NCI-H345 treated with DMSO at 0.1 percent for 48 hours (cell line): ENCODE data around the gene C10orf95.

ENCODE experiments used
- DNase-seq: peaks from one replicate; lab custom pipeline; 2025; ENCODE audit not compliant: unreplicated experiment; lab: John Stamatoyannopoulos, UW

The C10orf95 gene

DNA sequence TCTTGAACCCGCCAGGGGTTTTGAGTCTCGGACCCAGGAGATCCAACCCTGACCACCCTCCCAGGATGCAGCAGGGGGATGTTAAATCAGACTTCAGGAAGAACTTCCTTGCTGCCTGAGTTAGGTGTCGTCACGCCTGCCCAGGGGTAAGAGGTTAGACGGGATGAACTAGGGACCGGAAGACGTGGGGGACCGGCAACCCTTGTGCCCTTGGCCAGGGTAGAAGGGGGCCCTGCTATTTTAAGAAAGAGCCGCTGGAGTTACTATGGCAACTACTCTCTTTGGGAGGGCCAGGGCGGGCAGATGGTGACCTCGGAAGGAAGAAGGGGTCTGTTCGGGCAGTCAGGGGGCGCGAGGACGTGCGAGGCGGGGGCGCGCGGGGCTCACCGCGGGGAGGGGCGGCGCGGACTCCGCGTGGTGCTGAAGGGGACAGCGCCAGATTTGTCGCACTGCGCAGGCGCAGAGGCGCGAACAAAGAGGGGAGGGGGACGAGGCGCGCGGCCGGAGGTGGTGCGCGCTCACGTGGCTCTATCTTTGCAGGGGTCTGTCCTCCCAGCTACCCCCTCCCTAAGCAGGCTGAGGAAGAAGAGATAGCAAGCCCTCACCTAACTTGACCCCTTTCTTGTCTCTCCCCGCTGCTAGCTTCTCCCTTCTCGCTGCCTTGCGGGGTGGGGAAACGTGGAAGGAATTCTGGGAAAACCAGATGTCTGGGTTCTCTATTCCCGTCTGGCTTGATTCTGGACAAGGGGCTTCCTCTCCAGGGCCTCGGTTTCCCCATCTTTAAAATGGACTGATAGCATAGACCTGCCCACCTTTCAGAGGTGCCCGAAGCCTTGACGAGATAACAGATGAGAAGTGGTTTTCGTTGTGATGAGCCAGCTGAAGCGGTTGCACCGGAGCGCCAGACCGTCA is 31.8 kb downstream of the C10orf95 start:
- peak; percentile 53 for DNase-seq

DNA sequence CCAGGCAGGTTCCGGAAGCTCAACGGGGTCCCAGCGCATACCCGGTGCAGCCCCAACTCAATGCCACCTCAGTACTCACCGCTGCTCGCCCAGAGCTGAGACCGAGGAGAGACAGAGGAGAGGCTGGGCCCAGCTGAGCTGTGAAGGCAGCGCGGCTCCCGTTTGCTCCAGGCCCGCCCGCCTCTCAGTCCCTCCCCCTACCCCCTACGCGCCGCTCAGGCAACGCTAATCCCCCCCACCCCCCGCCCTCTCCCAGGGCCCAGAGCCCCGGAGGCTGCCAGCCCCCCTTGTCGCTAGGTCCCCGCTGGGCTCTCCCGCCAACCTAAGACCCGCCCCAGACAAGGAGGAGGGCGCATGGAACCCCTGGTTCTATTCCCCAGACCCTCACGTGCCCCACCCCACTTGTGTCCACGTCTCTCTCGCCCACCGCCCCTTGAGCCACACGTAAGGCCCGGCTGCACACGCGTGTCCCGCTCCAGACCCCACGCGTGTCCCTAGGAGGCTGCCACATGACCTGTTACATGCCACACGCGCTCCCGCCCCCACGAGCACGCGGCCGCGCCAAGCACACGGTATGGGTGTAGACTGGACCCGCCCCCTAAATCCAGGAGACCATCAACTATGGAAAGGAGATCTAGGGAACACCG is 32.6 kb downstream of the C10orf95 start, which contains the start of gene PSD:
TSS of gene PSD (minus strand) at position 164 of the 647 bp plus-strand sequence. CDS start 1,747 bp downstream, outside the sequence.
- peak; percentile 36 for DNase-seq

DNA sequence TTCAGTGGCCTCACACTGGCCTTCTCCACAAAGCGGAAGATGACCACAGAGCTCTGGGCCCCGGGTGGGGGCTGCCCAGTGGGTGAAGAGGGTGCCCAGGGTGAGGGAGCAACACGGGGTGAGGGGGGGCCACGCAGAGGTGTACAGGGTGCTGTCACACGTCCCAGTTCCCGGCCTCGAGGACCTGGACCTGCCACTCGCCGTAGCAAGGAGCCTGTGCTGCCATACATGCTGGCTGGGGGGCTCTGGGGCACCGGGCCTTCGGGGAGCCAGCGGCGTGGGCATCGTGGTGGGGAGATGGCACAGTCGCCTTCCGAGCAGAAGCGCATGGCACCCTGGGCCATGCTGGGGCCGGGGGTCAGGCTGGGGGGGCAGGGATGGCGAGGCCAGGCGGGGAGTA is 34.6 kb downstream of the C10orf95 start:
- no peak for DNase-seq

DNA sequence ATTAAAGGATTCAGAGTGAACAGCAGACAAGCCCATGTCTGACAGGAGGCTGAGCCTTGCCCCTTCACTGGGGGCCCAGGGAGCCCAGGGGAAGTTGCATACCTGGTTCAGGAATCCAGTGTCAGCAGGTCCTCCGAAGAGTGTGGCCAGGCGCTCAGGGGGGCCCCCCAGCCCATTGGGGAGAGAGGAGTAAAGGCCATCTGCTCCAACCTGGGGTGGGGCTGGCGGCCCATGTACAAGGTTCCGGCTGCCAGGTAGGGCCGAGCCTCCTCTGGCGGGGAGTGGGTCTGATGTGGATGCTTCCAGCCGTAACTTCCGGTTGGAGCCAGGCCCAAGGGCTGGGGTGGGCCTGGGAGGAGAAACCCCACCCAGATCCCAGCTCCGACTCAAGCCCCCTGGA is 35.1 kb downstream of the C10orf95 start:
- DNase-seq = no peak

DNA sequence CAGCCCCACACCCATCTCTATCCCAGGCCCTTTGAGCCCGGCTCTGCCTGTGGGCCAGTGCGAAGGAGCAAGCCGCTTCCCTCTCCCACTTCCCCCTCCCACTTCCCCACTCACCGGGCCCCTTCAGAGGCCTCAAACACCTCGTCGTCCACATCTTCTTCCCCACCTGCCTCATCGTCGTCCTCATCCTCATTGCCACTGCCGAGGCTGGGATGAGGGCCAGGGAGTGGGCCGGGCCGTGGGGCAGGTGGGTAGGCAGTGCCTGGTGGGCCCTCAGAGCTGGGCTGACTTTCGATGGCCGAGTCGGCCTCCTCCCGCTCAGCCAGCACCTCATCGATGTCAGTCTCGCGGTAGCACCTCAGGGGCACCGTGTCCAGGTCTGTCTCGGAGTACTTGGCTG is 36.6 kb downstream of the C10orf95 start:
- no peak for DNase-seq

DNA sequence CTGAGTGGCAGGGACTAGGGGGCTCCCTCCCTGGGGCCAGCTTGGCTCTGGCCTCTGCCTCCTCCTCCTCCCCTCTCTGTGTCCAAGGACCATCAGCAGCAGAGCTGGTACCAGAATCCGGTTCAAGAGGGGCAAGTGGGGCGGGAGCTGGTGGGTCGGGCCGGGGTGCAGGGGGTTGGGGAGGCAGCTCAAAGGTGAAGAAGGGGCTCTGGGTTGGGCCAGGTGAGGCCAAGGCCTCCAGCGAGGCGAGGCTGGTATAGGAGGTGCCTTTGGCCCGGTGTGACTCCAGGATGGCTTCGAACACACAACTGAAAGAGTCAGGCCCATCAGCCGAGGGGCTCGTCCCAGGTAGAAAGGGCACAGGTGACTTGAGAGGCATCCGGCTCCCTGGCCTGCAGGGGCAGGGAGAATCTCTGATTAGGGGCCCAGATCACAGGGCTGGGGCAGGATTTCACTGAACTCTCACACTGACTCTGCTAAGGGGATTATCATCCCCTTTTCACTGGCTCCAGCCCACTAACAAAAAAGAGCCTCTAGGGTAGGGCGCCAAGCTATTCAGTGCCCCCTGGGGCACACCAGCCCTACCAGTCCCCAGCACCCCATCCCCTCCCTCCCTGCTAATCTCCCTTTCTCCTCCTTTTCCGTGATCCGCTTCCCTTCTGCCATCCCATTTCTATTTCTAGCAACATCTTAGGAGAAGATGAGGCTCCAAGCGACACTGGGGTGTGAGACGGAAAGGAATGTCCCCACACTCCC is 37.4 kb downstream of the C10orf95 start:
- DNase-seq = no peak

DNA sequence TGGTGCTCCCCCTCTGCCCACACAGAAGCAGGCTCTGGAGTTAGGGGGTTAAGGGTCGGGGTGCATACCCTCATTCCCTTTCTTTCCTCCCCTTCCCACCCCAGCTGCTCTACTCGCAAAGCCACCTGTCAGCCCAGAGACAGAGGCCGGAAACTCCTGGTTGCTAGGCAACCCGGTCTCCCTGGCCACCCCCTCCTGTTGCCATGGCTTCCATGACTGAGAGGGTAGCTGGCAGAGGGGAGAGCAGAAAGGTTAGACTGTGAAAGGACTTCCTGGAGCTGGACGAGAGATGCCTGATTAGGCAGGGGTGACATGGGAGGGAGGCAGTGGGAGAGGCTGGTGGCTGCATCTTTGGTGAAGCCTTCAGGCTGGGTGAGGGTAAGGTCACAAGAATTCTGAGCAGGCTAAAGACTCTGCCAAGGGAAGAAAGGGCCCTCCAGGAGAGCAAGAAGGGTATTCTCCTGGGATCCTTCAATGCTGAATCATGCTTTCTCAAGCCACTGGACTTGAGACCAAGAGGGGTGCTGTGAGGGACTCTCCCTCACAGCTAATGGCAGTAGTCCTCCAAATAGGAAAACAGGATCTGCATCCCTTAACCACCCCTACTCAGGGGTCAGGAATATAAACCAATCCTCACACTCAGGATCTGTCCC is 38.2 kb downstream of the C10orf95 start:
- peak; percentile 15 for DNase-seq

DNA sequence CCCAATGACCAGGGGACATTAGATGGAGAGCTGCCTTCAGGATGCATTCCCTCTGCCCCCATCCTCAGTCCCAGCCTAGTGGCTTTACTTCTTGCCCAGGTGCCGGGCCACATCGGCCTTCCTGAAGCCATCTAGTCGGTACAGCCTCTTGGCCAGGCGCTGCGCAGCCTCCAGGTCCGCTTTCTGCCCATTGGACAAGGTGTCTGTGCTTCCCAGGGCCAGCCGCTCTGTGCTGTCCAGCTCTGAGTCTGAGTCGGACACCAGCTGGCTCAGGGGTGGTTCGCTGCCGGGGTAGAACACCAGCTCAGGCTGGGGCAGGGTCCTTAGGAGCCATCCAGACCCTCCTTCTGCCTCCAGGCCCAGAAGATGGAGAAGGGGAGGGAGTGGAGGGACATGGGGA is 39.0 kb downstream of the C10orf95 start:
- no peak for DNase-seq

DNA sequence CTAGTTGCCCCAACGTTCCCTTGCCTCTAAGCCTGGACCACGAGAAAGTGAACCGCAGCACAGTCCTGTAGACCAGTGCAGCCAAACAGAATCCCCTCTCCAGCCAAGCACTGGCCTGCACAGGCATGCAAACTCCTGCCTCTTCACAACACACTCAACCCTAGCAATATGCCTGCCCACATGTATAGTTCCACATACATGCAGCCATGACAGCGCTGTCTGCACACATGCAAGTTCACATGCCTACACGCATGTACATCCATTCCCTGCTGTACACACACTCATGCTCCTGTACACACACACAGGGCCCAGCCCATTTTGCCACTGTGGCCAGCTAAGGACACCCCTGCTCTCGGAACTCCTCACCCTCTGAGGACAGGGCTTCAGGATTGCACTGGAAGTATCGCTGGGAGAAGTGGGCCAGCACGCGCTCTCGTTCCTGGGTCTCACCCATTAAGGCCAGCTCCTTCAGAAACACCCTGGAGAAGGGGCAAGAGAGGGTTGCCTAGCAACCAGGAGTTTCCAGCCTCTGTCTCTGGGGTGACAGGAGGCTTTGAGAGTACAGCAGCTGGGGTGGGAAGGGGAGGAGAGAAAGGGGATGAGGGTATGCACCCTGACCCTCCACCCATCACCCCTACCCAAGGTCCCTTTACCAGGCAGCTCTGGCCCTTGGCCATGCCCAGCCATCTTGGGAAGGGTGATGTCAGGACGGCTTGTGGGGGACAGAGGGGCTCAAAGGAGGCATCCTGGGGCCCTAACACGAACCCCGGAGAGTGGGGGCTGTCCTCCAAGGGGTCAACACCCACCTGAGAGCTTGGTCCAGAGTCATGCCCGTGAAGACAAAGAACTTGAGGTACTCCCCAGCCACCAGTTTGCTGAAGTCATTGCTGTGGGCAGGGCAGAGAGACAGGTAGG is 39.7 kb downstream of the C10orf95 start:
- no peak for DNase-seq

DNA sequence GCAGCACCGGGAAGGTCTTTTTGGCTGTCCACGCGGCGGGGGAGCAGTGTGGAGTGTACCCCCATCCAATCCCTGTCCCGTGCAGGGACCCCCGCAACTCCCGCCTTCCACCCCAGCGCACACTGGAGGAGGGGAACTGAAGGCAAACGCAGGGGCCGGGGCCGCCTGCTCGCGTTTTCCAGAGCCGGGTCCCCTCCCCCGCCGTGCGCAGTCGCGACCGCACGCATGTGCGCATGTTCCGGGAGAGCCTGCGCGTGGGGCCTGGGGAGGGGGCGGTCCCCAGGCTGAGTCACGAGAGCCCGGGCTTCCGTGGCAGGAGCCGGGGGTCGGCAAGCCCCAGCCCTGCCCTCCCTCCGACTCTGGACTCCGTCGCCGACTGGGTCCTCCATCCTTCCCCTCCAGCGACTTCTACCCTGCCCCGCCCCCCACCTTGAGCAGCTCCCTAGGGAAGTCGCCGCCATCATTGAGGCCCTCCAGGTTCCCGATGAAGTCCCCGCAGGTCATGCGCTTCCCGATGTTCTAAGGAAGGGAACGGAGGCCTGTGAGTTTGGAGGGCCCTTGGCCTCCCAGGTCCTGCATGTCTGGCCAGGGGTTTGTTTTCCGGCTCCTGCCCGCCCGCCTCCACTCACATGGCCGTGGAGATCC is 40.8 kb downstream of the C10orf95 start:
- DNase-seq = no peak

DNA sequence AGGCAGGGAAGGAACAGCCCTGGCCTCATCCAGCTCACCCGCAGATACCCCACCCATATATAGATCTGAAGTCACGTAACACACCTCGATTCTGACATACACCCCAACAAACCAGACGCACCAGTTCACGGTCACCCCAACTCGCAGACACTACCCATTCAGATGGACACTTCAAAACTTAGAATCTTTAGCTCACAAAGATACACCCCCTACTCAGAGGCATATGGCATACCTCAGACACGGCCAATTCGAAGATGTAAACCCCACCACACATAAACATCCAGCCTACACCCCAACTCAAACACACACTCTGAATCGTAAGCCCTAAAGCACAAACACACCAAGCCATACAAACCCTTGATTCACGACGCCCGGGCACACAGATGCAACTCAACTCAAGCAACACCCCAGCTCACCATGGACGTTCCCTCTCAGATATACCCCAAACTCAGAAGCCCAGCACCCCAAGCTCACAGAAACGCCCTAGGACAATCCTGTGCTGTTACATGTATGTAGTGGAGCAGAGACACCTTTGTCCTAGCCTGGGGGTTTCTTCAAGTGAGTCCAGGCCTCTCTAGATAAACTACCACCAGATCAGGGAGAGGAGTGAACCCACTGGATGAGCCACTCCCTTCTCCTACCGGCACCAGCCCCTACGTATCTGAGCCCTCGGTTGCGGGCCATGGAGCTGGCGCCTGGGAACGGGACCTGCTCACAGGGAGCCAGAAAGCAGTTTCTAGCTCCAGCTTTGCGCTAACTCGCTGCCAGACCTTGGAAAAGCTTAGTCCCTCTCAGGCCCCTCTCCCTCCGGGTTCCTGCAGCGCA is 41.5 kb downstream of the C10orf95 start:
- no peak for DNase-seq

DNA sequence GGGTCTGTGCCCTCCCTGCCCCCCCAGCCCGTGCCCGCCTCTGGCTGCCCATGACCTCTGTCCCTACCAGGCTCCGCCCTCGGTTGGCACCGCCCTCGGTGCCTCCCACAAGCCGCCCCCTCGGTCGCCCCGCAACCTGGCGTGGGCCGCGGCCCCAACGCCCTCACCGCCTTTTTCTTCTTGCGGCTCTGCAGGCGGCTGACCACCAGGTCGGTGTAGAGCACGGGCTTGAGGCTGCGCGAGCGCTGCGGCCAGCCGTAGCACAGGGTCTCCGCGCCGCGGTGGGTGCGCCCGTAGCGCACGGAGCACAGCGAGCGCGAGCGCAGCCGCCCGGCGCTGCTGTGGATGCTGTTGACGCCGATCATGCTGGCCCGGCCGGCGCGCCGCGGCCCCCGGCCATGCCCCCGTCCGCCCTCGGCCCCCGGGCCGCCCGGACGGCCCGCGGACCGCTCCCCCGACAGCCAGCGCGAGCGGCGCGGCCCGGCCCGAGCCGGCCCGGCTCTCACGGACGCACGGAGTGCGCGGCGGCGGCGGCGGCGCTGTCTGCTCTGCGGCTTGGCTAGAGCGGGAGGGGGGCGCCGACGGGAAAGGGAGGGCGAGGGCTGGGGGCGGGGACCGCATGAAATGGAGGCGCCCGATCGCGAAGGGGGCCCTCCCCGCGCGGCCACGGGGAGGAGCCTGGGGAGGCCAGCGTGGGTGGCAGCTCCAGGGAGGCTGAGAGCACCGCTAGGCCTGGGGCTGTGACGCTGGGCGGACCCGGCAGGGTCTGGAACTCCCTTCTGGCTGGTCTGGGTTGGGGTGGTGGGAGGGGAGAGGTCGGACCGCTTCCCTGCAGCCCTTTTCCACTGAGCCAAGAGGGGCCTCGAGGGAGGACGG is 42.4 kb downstream of the C10orf95 start:
- no peak for DNase-seq

DNA sequence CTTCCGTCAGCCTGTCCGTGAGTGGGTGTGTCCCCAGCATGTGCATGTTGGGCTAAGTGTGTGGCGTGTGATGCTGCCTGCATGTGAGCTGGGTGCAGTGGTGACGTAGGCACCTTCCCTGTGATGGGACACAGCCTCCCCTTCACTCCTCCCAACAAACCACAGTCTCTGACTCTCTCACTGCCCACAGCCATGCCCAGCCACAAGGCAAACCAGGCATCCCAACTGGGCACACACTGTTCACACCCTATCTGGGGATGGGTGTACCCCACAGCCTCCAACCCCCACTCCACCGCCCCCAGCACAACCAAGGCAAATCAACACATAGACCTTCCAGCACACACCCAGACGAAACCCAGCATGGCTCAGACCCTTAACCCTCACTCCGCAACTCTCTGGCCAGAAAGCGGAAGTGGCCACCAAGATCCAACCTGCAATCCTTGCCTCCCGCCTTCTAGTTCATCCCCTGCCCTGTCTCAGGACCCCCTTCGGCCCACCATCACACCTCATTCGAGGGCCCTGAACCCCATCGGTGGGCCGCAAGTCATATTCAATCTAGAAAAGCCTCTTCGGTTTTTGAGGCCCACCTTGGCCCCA is 43.1 kb downstream of the C10orf95 start:
- DNase-seq = no peak

DNA sequence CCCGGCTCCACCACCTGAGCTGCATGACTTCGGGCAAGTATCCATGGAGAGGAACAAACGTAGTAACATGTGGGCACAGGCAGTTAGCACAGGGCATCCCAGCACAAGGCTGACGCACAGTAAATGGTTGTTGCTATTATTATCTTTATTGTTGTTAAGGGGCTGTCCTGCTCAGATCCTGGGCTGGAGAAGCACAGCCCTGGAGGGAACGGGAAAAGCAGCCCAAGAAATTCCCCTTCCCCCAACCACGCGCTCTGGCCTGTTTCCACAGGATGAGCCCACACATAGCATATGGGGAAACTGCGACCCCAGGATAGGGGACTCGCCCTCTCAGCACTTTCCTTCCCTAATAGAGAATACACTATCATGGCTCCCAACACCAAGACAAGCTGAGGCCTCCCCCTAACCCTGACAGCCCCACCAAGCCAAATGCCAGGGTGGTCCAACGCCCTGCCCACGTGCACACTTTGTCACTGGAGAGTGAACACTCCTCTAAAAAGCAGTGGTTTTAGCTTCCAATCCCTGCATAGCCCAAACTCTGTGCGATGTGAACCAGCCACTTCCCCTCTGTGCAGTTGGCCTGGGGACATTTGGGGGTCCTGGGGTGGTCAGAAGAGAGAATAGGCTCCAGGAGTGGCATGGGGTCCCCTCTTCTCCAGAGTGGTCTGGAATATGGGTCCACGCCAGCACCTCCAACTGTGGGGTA is 43.8 kb downstream of the C10orf95 start:
- DNase-seq = no peak

DNA sequence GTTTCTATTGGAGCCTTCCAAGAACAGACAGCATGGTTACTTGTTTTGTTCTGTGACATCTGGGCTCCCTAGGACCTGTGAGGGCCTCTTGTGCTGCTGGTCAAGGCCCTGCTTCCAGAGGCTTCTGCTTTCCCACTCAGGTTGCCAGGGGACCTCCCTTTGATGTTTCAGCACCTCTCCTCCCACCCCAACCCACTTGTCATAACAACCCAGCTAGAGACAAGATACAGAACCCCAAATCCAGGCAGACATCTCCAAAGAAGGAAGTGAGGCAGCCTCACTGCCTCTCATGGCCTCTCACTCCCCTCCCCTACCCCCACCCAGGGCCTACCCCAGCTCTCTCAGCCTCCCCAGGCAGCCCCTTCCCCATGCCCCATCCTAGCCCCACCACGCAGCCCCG is 44.5 kb downstream of the C10orf95 start:
- no peak for DNase-seq

DNA sequence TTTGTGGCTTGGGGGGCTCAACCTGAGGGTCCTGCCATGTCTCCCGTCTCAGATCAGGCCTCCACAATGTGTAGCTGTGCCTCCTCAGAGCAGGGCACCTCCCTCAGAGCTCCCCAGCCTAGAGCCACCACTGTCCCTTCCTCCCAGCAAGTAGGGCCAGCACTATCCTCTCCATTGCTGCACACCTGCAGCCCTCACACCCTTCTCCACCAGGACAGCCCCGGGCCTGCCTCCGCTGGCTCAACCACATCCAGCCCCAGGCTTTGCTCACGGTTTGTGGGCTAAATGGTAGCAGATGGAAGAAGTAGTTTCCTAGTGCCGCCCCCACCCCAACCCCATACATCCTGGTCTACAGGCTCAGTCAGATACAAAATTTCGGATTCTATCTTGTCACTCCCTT is 45.7 kb downstream of the C10orf95 start:
- DNase-seq = no peak

DNA sequence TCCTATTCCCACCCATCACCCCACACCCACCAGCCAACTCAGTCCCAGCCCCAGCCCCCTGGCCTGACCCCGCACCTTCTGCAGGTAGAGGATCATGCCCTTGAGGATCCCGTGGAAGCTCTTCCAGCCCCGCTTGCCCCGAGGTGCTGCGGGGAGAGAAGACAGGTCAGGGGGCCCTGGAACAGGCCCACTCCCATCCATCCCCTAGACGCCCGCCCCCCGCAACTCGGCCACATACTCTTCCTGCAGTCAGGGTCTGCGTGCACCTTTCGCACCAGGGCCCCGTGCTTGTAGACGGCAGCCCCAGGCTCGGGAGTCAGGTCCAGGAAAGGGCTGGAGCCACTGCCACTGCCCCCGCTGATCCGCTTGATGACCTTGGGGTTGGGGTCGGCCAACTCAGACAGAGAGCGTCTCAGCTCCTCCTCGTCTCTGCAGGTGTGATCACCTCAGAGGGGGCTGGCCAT is 46.2 kb downstream of the C10orf95 start:
- DNase-seq = no peak
